Measurements from ENCODE around the gene PCDHGA7. TPM values are rescaled to one million over a fixed set of nuclear protein-coding genes. Genes with fewer than 3 reads are reported as not detected.

Gene PCDHGA7
- total RNA-seq, 1 experiment from 2014 or later, result 0.93 TPM

GRCh38 chr5:141412854-141413539 lies 30.5 kb downstream of the PCDHGA7 start, which contains the start of gene PCDHGA10:
PCDHGA10 (plus strand) TSS chr5:141412987; CDS start chr5:141413176, 189 bp downstream.

GRCh38 chr5:141417494-141418172 lies 35.1 kb downstream of the PCDHGA7 start, which contains the start of gene PCDHGB7:
PCDHGB7 (plus strand) TSS chr5:141417677; CDS start chr5:141417860, 183 bp downstream.

GRCh38 chr5:141420855-141421488 lies 38.4 kb downstream of the PCDHGA7 start, which contains the start of gene PCDHGA11:
PCDHGA11 (plus strand) TSS chr5:141421051; CDS start chr5:141421228, 177 bp downstream.

GRCh38 chr5:141430332-141431113 lies 48.0 kb downstream of the PCDHGA7 start, which contains the start of gene PCDHGA12:
PCDHGA12 (plus strand) TSS chr5:141430507; CDS start chr5:141430760, 253 bp downstream.

Other genes with a start within 250 kb of the PCDHGA7 start
- gene PCDHB5, start 247.5 kb upstream of the PCDHGA7 start, total RNA-seq (2022; extraction: Qiagen RNA extraction), result 1.3 to 1.7 TPM (median 1.4 TPM) in 5 replicates
- gene PCDHB6, start 232.7 kb upstream of the PCDHGA7 start, total RNA-seq (2022; extraction: Qiagen RNA extraction), result 0.84 to 1.1 TPM (median 0.90 TPM) in 5 replicates
- 0.01 to 0.03 TPM (median 0.02 TPM) in 3 of 5 replicates, not detected in the others for gene PCDHB7, start 210.1 kb upstream of the PCDHGA7 start, total RNA-seq (2022; extraction: Qiagen RNA extraction)
- 0.24 to 0.28 TPM (median 0.26 TPM) in 5 replicates for gene PCDHB8, start 205.0 kb upstream of the PCDHGA7 start, total RNA-seq (2022; extraction: Qiagen RNA extraction)
- gene PCDHB16, start 200.4 kb upstream of the PCDHGA7 start, total RNA-seq (2022; extraction: Qiagen RNA extraction), result 0.02 to 0.13 TPM (median 0.06 TPM) in 5 replicates
- gene PCDHB9, start 195.6 kb upstream of the PCDHGA7 start, total RNA-seq (2022; extraction: Qiagen RNA extraction), result 0.01 to 0.09 TPM (median 0.02 TPM) in 4 of 5 replicates, not detected in the other
- 0.02 to 0.06 TPM (median 0.03 TPM) in 3 of 5 replicates, not detected in the others for gene PCDHB10, start 190.4 kb upstream of the PCDHGA7 start, total RNA-seq (2022; extraction: Qiagen RNA extraction)
- gene PCDHB11, start 183.1 kb upstream of the PCDHGA7 start, total RNA-seq (2022; extraction: Qiagen RNA extraction), result 0.05 to 0.08 TPM (median 0.07 TPM) in 5 replicates
- gene PCDHB12, start 174.0 kb upstream of the PCDHGA7 start, total RNA-seq (2022; extraction: Qiagen RNA extraction), result 0.01 to 0.02 TPM in 2 of 5 replicates, not detected in the others
- gene PCDHB13, start 168.8 kb upstream of the PCDHGA7 start, total RNA-seq (2022; extraction: Qiagen RNA extraction), result 0.03 to 0.08 TPM (median 0.06 TPM) in 5 replicates
- gene PCDHB14, start 159.4 kb upstream of the PCDHGA7 start, total RNA-seq (2022; extraction: Qiagen RNA extraction), result 0.03 to 0.09 TPM (median 0.06 TPM) in 5 replicates
- gene PCDHB15, start 137.3 kb upstream of the PCDHGA7 start, total RNA-seq (2022; extraction: Qiagen RNA extraction), result 0.03 to 0.13 TPM (median 0.07 TPM) in 5 replicates
- not detected in 5 replicates for gene SLC25A2, start 78.7 kb upstream of the PCDHGA7 start, total RNA-seq (2022; extraction: Qiagen RNA extraction)
- 59.3 to 79.3 TPM (median 67.9 TPM) in 5 replicates for gene TAF7, start 62.0 kb upstream of the PCDHGA7 start, total RNA-seq (2022; extraction: Qiagen RNA extraction)
- 0.23 to 0.32 TPM (median 0.27 TPM) in 5 replicates for gene PCDHGA1, start 52.2 kb upstream of the PCDHGA7 start, total RNA-seq (2022; extraction: Qiagen RNA extraction)
- gene PCDHGA2, start 44.0 kb upstream of the PCDHGA7 start, total RNA-seq (2022; extraction: Qiagen RNA extraction), result 0.40 to 0.74 TPM (median 0.53 TPM) in 5 replicates
- gene PCDHGA3, start 38.9 kb upstream of the PCDHGA7 start, total RNA-seq (2022; extraction: Qiagen RNA extraction), result 0.02 to 0.03 TPM in 2 of 5 replicates, not detected in the others
- 1.4 to 1.9 TPM (median 1.7 TPM) in 5 replicates for gene PCDHGB1, start 32.6 kb upstream of the PCDHGA7 start, total RNA-seq (2022; extraction: Qiagen RNA extraction)
- 0.06 to 0.13 TPM (median 0.11 TPM) in 5 replicates for gene PCDHGA4, start 27.7 kb upstream of the PCDHGA7 start, total RNA-seq (2022; extraction: Qiagen RNA extraction)
- gene PCDHGB2, start 22.7 kb upstream of the PCDHGA7 start, total RNA-seq (2022; extraction: Qiagen RNA extraction), result 0.05 to 0.08 TPM (median 0.07 TPM) in 5 replicates
- 0.13 to 0.17 TPM (median 0.16 TPM) in 5 replicates for gene PCDHGA5, start 18.6 kb upstream of the PCDHGA7 start, total RNA-seq (2022; extraction: Qiagen RNA extraction)
- gene PCDHGB3, start 12.5 kb upstream of the PCDHGA7 start, total RNA-seq (2022; extraction: Qiagen RNA extraction), result 0.11 to 0.23 TPM (median 0.14 TPM) in 5 replicates
- 0.11 to 0.28 TPM (median 0.24 TPM) in 5 replicates for gene PCDHGA6, start 8.9 kb upstream of the PCDHGA7 start, total RNA-seq (2022; extraction: Qiagen RNA extraction)
- 0.81 to 1.0 TPM (median 0.92 TPM) in 5 replicates for gene PCDHGB4, start 5.0 kb downstream of the PCDHGA7 start, total RNA-seq (2022; extraction: Qiagen RNA extraction)
- 0.02 to 0.03 TPM (median 0.02 TPM) in 4 of 5 replicates, not detected in the other for gene PCDHGA8, start 9.9 kb downstream of the PCDHGA7 start, total RNA-seq (2022; extraction: Qiagen RNA extraction)
- 1.9 to 2.5 TPM (median 2.2 TPM) in 5 replicates for gene PCDHGB5, start 15.2 kb downstream of the PCDHGA7 start, total RNA-seq (2022; extraction: Qiagen RNA extraction)
- 0.03 to 0.05 TPM (median 0.05 TPM) in 5 replicates for gene PCDHGA9, start 20.0 kb downstream of the PCDHGA7 start, total RNA-seq (2022; extraction: Qiagen RNA extraction)
- gene PCDHGB6, start 25.3 kb downstream of the PCDHGA7 start, total RNA-seq (2022; extraction: Qiagen RNA extraction), result 0.09 to 0.13 TPM (median 0.10 TPM) in 5 replicates
- 0.02 to 0.03 TPM in 2 of 5 replicates, not detected in the others for gene PCDHGA10, start 30.2 kb downstream of the PCDHGA7 start, total RNA-seq (2022; extraction: Qiagen RNA extraction)
- 0.03 to 0.13 TPM (median 0.07 TPM) in 3 of 5 replicates, not detected in the others for gene PCDHGB7, start 34.9 kb downstream of the PCDHGA7 start, total RNA-seq (2022; extraction: Qiagen RNA extraction)
- gene PCDHGA11, start 38.3 kb downstream of the PCDHGA7 start, total RNA-seq (2022; extraction: Qiagen RNA extraction), result not detected in 5 replicates
- gene PCDHGA12, start 47.8 kb downstream of the PCDHGA7 start, total RNA-seq (2022; extraction: Qiagen RNA extraction), result 0.01 TPM in 1 of 5 replicates, not detected in the others
- 5.0 to 6.6 TPM (median 5.7 TPM) in 5 replicates for gene PCDHGC3, start 93.2 kb downstream of the PCDHGA7 start, total RNA-seq (2022; extraction: Qiagen RNA extraction)
- 0.02 to 0.07 TPM in 2 of 5 replicates, not detected in the others for gene PCDHGC4, start 102.3 kb downstream of the PCDHGA7 start, total RNA-seq (2022; extraction: Qiagen RNA extraction)
- gene PCDHGC5, start 106.3 kb downstream of the PCDHGA7 start, total RNA-seq (2022; extraction: Qiagen RNA extraction), result 0.02 to 0.03 TPM in 2 of 5 replicates, not detected in the others
- gene DIAPH1, start 236.3 kb downstream of the PCDHGA7 start, total RNA-seq (2022; extraction: Qiagen RNA extraction), result 87.8 to 96.8 TPM (median 93.1 TPM) in 5 replicates